WTC11 (cell line): ENCODE results near the gene ABHD16B. TPM values are rescaled to one million over a fixed set of nuclear protein-coding genes. Genes with fewer than 3 reads are reported as not detected.

ENCODE experiments used
- ATAC-seq: fragments of 200-7000 bp; cut with Tn5 transposase; 2 replicates; pipeline ENCODE4 v1.10.0; 2021; ENCODE audit warnings: mild to moderate bottlenecking, moderate library complexity
- Bru-seq: library from RNA; stranded (reverse); fragments of 400-500 nt; gene quantifications from one replicate; lab custom pipeline; 2021; lab: Mats Ljungman, UMichigan
- CTCF ChIA-PET: fragments of 300-600 bp; sonication (Branson Sonifier 250); formaldehyde crosslinking; loops from one replicate; lab custom pipeline; 2021; ENCODE audit warnings: antibody characterized with exemption; lab: Charles Lee
- POLR2A ChIA-PET: fragments of 350-600 bp; sonication (Branson Sonifier 250); formaldehyde crosslinking; loops from one replicate; lab custom pipeline; 2021; ENCODE audit warnings: antibody characterized with exemption; lab: Charles Lee
- DNase-seq: peaks from one replicate; pipeline ENCODE4 v3.0.0; 2021; ENCODE audit warnings: low spot score
- H3K27ac Mint-ChIP-seq: 2 replicates; pipeline ENCODE4 v1.8.0; 2021; ENCODE audit warnings: mixed read lengths
- H3K27me3 Mint-ChIP-seq: 2 replicates; pipeline ENCODE4 v1.8.0; 2021; ENCODE audit warnings: low read depth, mild to moderate bottlenecking, moderate library complexity, mixed read lengths
- H3K36me3 Mint-ChIP-seq: 2 replicates; pipeline ENCODE4 v1.8.0; 2021; ENCODE audit warnings: mixed read lengths
- H3K4me1 Mint-ChIP-seq: 2 replicates; pipeline ENCODE4 v1.8.0; 2022; ENCODE audit warnings: mixed read lengths
- H3K4me3 Mint-ChIP-seq: 2 replicates; pipeline ENCODE4 v1.8.0; 2021; ENCODE audit warnings: mild to moderate bottlenecking, moderate library complexity, mixed read lengths
- H3K9me3 Mint-ChIP-seq: 2 replicates; pipeline ENCODE4 v1.8.0; 2021; ENCODE audit warnings: mixed read lengths
- AFF4 ChIP-seq: sonication (generic); formaldehyde crosslinking; IDR thresholded peaks from 2 replicates; pipeline ENCODE4 v1.8.1; 2023; ENCODE audit warnings: mild to moderate bottlenecking, missing genetic modification reagents, borderline replicate concordance
- ATF6 ChIP-seq: sonication (generic); formaldehyde crosslinking; IDR thresholded peaks from 2 replicates; pipeline ENCODE4 v1.8.1; 2023; ENCODE audit warnings: mild to moderate bottlenecking, missing genetic modification reagents
- E2F4 ChIP-seq: sonication (generic); formaldehyde crosslinking; IDR thresholded peaks from 2 replicates; pipeline ENCODE4 v1.8.1; 2022; ENCODE audit warnings: low read depth, mild to moderate bottlenecking, moderate library complexity, missing genetic modification reagents, borderline replicate concordance
- ELF4 ChIP-seq: sonication (generic); formaldehyde crosslinking; IDR thresholded peaks from 2 replicates; pipeline ENCODE4 v1.8.1; 2022; ENCODE audit warnings: low read depth, mild to moderate bottlenecking, moderate library complexity, missing genetic modification reagents
- ETV6 ChIP-seq: sonication (generic); formaldehyde crosslinking; IDR thresholded peaks from 2 replicates; pipeline ENCODE4 v1.8.1; 2022; ENCODE audit warnings: mild to moderate bottlenecking, missing genetic modification reagents
- JAZF1 ChIP-seq: fragments of 250-450 bp; sonication (Bioruptor Pico); IDR thresholded peaks from 2 replicates; pipeline ENCODE4 v1.9.0; 2021; ENCODE audit warnings: moderate library complexity, mild to moderate bottlenecking, inconsistent platforms
- JUN ChIP-seq: sonication (generic); formaldehyde crosslinking; IDR thresholded peaks from 2 replicates; pipeline ENCODE4 v1.8.0; 2023; ENCODE audit warnings: mild to moderate bottlenecking, missing genetic modification reagents
- KAT7 ChIP-seq: sonication (generic); formaldehyde crosslinking; IDR thresholded peaks from 2 replicates; pipeline ENCODE4 v1.8.1; 2023; ENCODE audit warnings: missing genetic modification reagents, mild to moderate bottlenecking, borderline replicate concordance
- NR2C2 ChIP-seq: sonication (generic); formaldehyde crosslinking; IDR thresholded peaks from 2 replicates; pipeline ENCODE4 v1.8.0; 2022; ENCODE audit warnings: mild to moderate bottlenecking, missing genetic modification reagents
- OVOL2 ChIP-seq: fragments of 250-450 bp; sonication (Bioruptor Pico); IDR thresholded peaks from 2 replicates; pipeline ENCODE4 v1.9.0; 2021; ENCODE audit warnings: mild to moderate bottlenecking, borderline replicate concordance
- PRDM15 ChIP-seq: sonication (generic); formaldehyde crosslinking; IDR thresholded peaks from 2 replicates; pipeline ENCODE4 v1.8.0; 2022; ENCODE audit warnings: missing genetic modification reagents
- TCF7 ChIP-seq: sonication (generic); formaldehyde crosslinking; IDR thresholded peaks from 2 replicates; pipeline ENCODE4 v1.8.0; 2022; ENCODE audit warnings: mild to moderate bottlenecking, low read depth, missing genetic modification reagents, moderate library complexity
- ZNF396 ChIP-seq: fragments of 250-450 bp; sonication (Bioruptor Pico); IDR thresholded peaks from 2 replicates; pipeline ENCODE4 v1.8.0; 2021; ENCODE audit warnings: mild to moderate bottlenecking, moderate library complexity, borderline replicate concordance
- long read RNA-seq, 3 experiments: library from RNA in 1 of 3; library from capped mRNA in 1 of 3; library from polyadenylated mRNA in 1 of 3; unstranded in 2 of 3; stranded (forward) in 1 of 3; transcript quantifications; one replicate each; pipeline ENCODE4 v2.0.0, GENCODE V29; 2021
- total RNA-seq: library from RNA; stranded (reverse); gene quantifications from 3 replicates; pipeline ENCODE4 v1.2.3, GENCODE V29; 2021

Gene ABHD16B
- total RNA-seq (0.11 TPM in 1 of 3 replicates, not detected in the others), Bru-seq, nascent RNA (not detected)
- long read RNA-seq, experiment 1 = 0 reads
- long read RNA-seq, experiment 2 = 0 reads
- long read RNA-seq, experiment 3 = 0 reads

- ChIA-PET POLR2A (no interaction called here), CTCF (interaction anchor here (0.5 to 5.6 kb wide), 2 partner anchors 70 to 86 kb away, joined by 5 to 68 read pairs; no protein-coding TSS in a partner anchor)
- ATAC-seq (no peak), DNase-seq (no peak)
- Mint-ChIP-seq H3K4me1 (peaks cover 56% of the 10 kb centered on the region), H3K36me3 (peaks cover 4% of the 10 kb centered on the region; the same call in 1 of the 2 replicates), H3K27me3 (peaks cover 5% of the 10 kb centered on the region), H3K27ac (peak within 1 kb of the TSS; percentile 70; the same call in 1 of the 2 replicates), H3K9me3 (no peaks in the 10 kb centered on the region), H3K4me3 (no peak within 1 kb of the TSS)
- TF ChIP-seq OVOL2 (CRISPR knock-in tag) (no peak), KAT7 (CRISPR knock-in tag) (0 out of 2 replicates have a peak, but pooled peaks have one; percentile 33)
These were observed at the start of gene ABHD16B for GRCh38 chr20:63861365-63861934. TSS of gene ABHD16B (plus strand) at chr20:63861498. CDS start at chr20:63861541, 43 bp downstream.

- ChIA-PET CTCF (no interaction called here), POLR2A (no interaction called here)
- DNase-seq (no peak), ATAC-seq (no peak)
- no peak overlapping the region for H3K4me3 Mint-ChIP-seq
- no peaks in the 10 kb centered on the region for H3K27me3 Mint-ChIP-seq
- peaks cover 2% of the 10 kb centered on the region; the same call in 1 of the 2 replicates for H3K4me1 Mint-ChIP-seq
- H3K27ac Mint-ChIP-seq = no peak overlapping the region; the same call in 1 of the 2 replicates
- H3K36me3 Mint-ChIP-seq = no peaks in the 10 kb centered on the region
- TF ChIP-seq ZNF396 (no peak), JUN (CRISPR knock-in tag) (no peak), PRDM15 (CRISPR knock-in tag) (0 out of 2 replicates have a peak, but pooled peaks have one; percentile 8), NR2C2 (CRISPR knock-in tag) (0 out of 2 replicates have a peak, but pooled peaks have one; percentile 30), ELF4 (no peak), JAZF1 (CRISPR knock-in tag) (no peak), E2F4 (CRISPR knock-in tag) (peak; percentile 54; the same call in 1 of the 2 replicates), ATF6 (no peak), ETV6 (CRISPR knock-in tag) (no peak), TCF7 (0 out of 2 replicates have a peak, but pooled peaks have one; percentile 18), AFF4 (CRISPR knock-in tag) (no peak)
- H3K9me3 Mint-ChIP-seq = peaks cover 4% of the 10 kb centered on the region; the same call in 1 of the 2 replicates
These were observed 46.2 kb upstream of the ABHD16B start for GRCh38 chr20:63814891-63815614.
